Adipocyte (in vitro differentiated cells): ENCODE measurements around the gene METTL23.

Experiments used
- DNase-seq: peaks from one replicate; pipeline ENCODE4 v3.0.0-alpha.2; 2015; ENCODE audit warnings: low read depth
- H3K27me3 ChIP-seq: replicated peaks from 2 replicates; pipeline ENCODE4 v1.7.0; 2013; ENCODE audit warnings: mild to moderate bottlenecking, low read length, moderate library complexity; ENCODE audit not compliant: control insufficient read depth, insufficient read depth
- H3K36me3 ChIP-seq: 2 replicates; pipeline ENCODE4 v1.7.0; 2013; ENCODE audit warnings: low read length, mild to moderate bottlenecking, moderate library complexity; ENCODE audit not compliant: control insufficient read depth, insufficient read depth, severe bottlenecking
- H3K4me1 ChIP-seq: 2 replicates; pipeline ENCODE4 v1.7.0; 2013; ENCODE audit warnings: mild to moderate bottlenecking, low read length, moderate library complexity; ENCODE audit not compliant: control insufficient read depth, insufficient read depth
- H3K4me3 ChIP-seq: 2 replicates; pipeline ENCODE4 v1.7.0; 2013; ENCODE audit warnings: mild to moderate bottlenecking, low read length, moderate library complexity
- H3K9ac ChIP-seq: 2 replicates; pipeline ENCODE4 v1.7.0; 2013; ENCODE audit warnings: mild to moderate bottlenecking, low read length, moderate library complexity
- H3K9me3 ChIP-seq: 2 replicates; pipeline ENCODE4 v1.7.0; 2013; ENCODE audit warnings: mild to moderate bottlenecking, low read length, moderate library complexity; ENCODE audit not compliant: control insufficient read depth

Gene METTL23, protein sequence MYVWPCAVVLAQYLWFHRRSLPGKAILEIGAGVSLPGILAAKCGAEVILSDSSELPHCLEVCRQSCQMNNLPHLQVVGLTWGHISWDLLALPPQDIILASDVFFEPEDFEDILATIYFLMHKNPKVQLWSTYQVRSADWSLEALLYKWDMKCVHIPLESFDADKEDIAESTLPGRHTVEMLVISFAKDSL

DNA sequence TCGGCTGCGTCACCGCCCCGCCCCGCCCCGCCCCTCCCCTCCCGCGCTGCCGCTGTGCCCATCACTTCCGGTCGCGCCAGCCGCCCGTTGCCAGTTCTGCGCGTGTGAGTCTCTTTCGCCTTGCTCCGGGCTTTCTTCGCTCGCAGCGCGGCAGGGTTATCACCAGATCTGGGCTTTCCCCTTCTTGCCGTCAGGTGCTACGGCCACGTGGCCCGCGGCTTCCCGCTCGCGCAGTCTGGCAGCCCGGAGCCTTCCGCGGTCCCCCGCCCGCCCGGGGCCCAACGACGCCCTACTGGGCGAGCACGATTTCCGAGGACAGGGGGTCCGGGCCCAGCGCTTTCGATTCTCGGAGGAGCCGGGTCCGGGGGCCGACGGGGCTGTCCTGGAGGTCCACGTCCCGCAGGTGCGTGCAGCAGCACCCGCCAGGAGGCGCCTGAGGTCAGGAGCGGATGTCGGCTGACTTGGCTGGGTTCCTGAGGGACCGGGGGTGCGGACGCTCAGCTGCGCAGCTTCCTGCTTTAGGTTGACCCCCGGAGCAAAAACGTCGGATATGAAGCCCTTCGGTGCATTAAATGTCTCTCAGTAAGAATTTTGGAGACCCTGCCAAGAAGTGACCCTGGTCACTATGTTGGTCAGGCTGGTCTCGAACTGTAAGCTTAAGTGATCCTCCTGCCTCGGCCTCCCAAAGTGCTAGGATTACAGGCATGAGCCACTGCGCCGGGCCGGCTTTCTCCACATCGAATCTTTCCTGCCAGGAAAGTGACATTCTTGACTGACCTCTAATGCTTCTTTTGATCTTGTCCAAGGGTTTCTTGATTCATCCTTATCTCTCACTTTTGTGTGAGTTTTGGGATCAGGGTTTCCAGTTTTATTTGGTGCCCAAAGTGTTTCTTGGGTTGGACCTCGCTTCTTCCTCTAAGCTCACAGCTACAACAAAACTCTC is at the start of gene METTL23:
TSS of gene METTL23 (plus strand) at position 64 of the 943 bp plus-strand sequence. CDS start 2,872 bp downstream, outside the sequence.
- Histone ChIP-seq H3K9ac (peak within 1 kb of the TSS; percentile 98), H3K9me3 (no peaks in the 10 kb centered on the region), H3K36me3 (peaks cover 35% of the 10 kb centered on the region), H3K4me1 (peaks cover 35% of the 10 kb centered on the region), H3K27me3 (no peaks in the 10 kb centered on the region), H3K4me3 (peak within 1 kb of the TSS; percentile 92)
- peak; percentile 89 for DNase-seq

DNA sequence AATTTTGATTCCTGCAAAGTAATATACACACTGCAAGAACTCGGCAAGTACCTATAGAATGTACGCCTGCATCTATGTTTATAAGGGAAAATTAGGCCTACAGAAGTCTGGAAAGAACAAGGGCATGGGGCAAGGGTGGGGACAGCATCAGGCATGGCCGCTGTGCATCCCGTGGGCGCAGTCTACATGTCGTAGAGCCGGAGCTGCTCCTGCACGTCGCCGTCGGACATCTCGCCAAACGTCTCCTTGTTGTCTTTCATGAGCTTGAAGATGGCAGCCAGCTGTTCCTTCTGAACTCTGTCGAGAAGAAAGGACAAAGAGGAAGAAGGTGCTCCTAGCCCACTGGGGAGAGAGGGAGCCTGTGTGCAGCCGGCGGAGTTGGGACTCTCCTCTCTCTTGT is 49.2 kb upstream of the METTL23 start:
- peaks cover 54% of the 10 kb centered on the region for H3K36me3 ChIP-seq
- H3K9me3 ChIP-seq: no peaks in the 10 kb centered on the region
- peaks cover 17% of the 10 kb centered on the region for H3K4me1 ChIP-seq
- H3K27me3 ChIP-seq: no peaks in the 10 kb centered on the region
- DNase-seq: no peak
- H3K4me3 ChIP-seq: no peak overlapping the region
- no peak overlapping the region for H3K9ac ChIP-seq

GRCh38 chr17:76678330-76678729 is 48.3 kb upstream of the METTL23 start:
- Histone ChIP-seq H3K9me3 (no peaks in the 10 kb centered on the region), H3K27me3 (no peaks in the 10 kb centered on the region), H3K4me3 (no peak overlapping the region), H3K4me1 (peaks cover 22% of the 10 kb centered on the region), H3K9ac (no peak overlapping the region), H3K36me3 (peaks cover 64% of the 10 kb centered on the region)
- no peak for DNase-seq

DNA sequence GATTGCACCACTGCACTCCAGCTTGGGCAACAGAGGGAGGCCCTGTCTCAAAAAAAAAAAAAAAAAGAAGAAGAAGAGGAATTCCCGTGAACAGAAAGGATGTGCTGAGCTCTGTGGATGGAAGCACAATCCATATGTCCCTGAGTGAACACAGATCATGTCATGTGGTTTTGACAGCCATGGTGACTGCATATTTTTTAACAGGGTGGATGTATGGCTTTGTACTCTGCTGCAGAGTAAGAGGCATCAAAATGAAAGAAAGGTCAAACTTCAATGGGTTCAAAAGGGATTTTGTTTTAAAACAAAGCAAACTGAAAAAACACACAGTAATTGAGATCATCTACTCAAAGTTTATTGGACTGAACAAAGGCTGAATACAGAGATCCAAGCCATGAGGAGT is 47.4 kb upstream of the METTL23 start:
- H3K27me3 ChIP-seq: no peaks in the 10 kb centered on the region
- peaks cover 25% of the 10 kb centered on the region for H3K4me1 ChIP-seq
- no peak overlapping the region for H3K9ac ChIP-seq
- no peak for DNase-seq
- no peak overlapping the region for H3K4me3 ChIP-seq
- H3K36me3 ChIP-seq: peaks cover 69% of the 10 kb centered on the region
- H3K9me3 ChIP-seq: no peaks in the 10 kb centered on the region

DNA sequence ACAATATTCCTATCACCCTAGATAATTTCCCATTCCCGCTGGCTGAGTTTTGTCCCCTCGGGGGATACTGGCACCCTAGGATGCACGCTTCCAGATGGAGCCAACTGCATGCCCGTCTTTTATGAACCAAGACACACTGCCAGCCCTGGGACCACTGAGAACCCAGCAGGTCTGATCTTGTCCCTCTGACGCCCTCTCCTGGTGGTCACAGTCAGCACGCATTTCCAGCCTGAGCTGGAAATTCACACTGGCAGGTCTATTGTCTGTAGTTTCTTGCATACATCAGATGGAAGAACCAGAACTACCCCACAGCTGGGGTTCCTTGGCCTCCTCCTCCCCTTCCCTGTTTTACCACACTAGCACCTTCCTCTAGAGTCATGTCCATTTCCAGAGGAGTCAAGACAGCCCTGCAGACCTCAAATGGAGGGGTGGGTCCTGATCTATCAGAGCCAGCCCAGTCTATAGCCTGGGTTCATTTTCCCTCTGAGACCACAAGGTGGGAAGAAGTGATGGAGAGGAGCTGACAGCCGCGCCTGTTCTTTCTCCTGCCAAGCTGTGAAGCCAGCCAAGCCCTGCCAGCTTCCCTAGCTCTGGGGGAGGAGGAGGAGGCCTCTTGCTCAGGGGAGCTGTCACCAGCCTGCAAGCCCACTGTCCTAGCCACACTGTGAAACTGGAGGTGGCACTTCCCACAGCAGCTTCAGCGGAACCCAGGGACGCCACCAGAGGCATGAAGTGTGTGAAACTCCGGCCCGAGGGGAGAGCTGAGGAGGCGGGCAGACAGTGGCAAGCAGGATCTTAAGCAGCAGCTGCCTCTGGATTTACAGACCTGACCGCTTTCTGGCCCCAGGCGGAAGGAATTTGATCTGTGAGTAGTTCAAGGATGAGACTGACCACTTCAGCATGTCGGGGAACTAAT is 45.2 kb upstream of the METTL23 start:
- Histone ChIP-seq H3K4me1 (peaks cover 27% of the 10 kb centered on the region), H3K9ac (peak overlapping the region; percentile 63), H3K27me3 (no peaks in the 10 kb centered on the region), H3K9me3 (no peaks in the 10 kb centered on the region), H3K36me3 (peaks cover 55% of the 10 kb centered on the region), H3K4me3 (peak overlapping the region; percentile 11)
- DNase-seq: peak; percentile 79

DNA sequence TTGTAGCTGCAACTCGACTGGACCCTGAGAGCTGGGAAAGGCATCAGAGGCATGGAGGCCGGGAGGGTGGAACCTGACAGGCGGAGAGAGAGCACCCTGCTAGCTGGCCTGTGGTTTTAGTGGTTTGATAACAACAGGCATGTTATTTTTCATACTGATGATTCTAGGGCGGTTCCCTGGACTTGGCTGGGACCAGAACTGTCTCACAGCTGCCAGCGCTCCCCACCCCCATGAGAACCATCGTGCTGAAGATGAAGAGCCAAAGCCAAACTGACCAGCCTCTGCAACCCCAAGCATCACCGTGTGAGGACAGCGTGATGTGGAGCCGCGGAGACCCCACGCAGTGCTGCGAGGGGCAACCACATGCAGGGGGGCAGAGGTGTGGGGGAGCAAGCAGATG is 44.3 kb upstream of the METTL23 start:
- Histone ChIP-seq H3K36me3 (peaks cover 49% of the 10 kb centered on the region), H3K27me3 (no peaks in the 10 kb centered on the region), H3K9ac (peak overlapping the region; percentile 63), H3K4me1 (peaks cover 35% of the 10 kb centered on the region), H3K9me3 (no peaks in the 10 kb centered on the region), H3K4me3 (no peak overlapping the region)
- DNase-seq: no peak

- Histone ChIP-seq H3K9ac (peak overlapping the region; percentile 62), H3K36me3 (peaks cover 40% of the 10 kb centered on the region), H3K27me3 (no peaks in the 10 kb centered on the region), H3K4me3 (no peak overlapping the region), H3K4me1 (peaks cover 44% of the 10 kb centered on the region), H3K9me3 (no peaks in the 10 kb centered on the region)
- no peak for DNase-seq
Observed at GRCh38 chr17:76683011-76683755, 43.5 kb upstream of the METTL23 start.

DNA sequence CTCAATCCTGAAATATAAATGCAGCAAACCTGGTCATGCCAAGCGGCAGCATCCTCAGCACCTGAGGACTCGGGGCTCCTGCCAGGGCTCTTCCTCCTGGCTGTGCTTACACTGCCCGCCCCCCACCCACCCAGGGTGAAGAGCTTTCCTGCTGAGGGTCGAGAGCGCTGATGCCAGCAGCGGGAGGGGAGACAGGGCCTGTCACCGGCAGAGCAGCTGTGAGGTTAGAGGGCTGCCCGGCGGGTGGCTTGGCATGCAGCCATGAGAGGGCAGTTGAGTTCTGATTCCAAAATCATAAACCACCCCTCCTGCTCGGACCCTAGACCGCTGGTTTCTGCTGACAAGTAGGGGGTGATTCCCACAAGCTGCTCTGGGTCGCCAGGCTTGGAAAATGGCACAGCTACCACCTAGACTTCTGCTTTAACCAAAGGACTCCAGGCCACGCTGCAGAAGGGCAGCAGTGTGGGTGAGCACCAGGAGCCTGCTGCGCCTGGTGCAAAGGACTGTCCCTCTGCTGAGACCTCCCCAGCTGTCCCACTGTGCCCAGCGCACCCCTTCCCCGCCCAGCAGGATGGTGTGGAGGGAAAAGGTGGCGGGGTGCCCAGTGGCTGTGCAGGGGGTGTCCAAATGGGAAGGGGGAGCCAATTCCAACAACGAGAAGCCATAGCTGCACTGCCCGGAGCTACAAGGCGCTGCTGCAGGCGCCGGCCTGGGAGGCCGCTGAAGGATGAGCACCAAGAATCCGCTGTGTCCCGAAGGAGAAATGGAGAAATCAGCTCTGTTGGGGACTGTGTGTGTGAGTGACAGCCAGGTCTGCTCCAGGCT is 42.5 kb upstream of the METTL23 start:
- H3K27me3 ChIP-seq: no peaks in the 10 kb centered on the region
- no peak overlapping the region for H3K4me3 ChIP-seq
- H3K9ac ChIP-seq: no peak overlapping the region
- H3K36me3 ChIP-seq: peaks cover 31% of the 10 kb centered on the region
- DNase-seq: no peak
- H3K4me1 ChIP-seq: peaks cover 49% of the 10 kb centered on the region
- H3K9me3 ChIP-seq: no peaks in the 10 kb centered on the region

- Histone ChIP-seq H3K27me3 (no peaks in the 10 kb centered on the region), H3K4me1 (peaks cover 55% of the 10 kb centered on the region)
Observed at GRCh38 chr17:76684756-76685155, 41.9 kb upstream of the METTL23 start.

DNA sequence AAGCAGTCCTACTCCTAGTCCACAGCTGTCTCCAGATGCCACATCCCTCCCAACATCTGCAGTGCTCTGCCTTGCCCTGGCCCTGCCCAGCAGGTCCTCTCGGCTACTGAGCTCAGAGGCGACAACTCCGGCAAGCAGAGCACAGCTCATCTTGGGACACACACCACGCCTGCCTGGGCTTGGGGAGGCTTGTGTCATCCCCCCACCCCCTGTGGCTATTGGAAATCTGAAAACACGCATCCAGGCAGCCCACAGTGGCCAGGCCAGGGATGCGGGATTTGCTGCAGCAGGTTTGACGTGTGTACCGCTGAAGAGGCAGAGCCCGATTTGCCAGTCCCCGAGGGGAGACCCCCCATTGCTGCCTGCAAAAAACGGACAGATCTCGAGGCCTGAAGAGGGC is 41.3 kb upstream of the METTL23 start:
- no peaks in the 10 kb centered on the region for H3K9me3 ChIP-seq
- no peak overlapping the region for H3K4me3 ChIP-seq
- H3K27me3 ChIP-seq: no peaks in the 10 kb centered on the region
- H3K9ac ChIP-seq: no peak overlapping the region
- DNase-seq: no peak
- peaks cover 59% of the 10 kb centered on the region for H3K4me1 ChIP-seq
- H3K36me3 ChIP-seq: peaks cover 25% of the 10 kb centered on the region

More at GRCh38 chr17:76684756-76685155, 41.9 kb upstream of the METTL23 start:
- H3K4me3 ChIP-seq: no peak overlapping the region
- H3K36me3 ChIP-seq: peaks cover 27% of the 10 kb centered on the region
- H3K9ac ChIP-seq: no peak overlapping the region
- no peak for DNase-seq
- H3K9me3 ChIP-seq: no peaks in the 10 kb centered on the region
